GM04504 (cell line): ENCODE measurements around the gene BDH1.
A peak's percentile ranks its signal among the peaks of the same experiment; 100 is the strongest.
"Not testable (repeated sequence)": the region's sequence is repeated elsewhere in the genome, so short reads cannot be mapped to it uniquely, and the experiment has no call there.

Experiments
- DNase-seq: peaks from one replicate; pipeline ENCODE4 v3.0.0-alpha.2; 2012; ENCODE audit warnings: low read depth

Gene BDH1

DNA sequence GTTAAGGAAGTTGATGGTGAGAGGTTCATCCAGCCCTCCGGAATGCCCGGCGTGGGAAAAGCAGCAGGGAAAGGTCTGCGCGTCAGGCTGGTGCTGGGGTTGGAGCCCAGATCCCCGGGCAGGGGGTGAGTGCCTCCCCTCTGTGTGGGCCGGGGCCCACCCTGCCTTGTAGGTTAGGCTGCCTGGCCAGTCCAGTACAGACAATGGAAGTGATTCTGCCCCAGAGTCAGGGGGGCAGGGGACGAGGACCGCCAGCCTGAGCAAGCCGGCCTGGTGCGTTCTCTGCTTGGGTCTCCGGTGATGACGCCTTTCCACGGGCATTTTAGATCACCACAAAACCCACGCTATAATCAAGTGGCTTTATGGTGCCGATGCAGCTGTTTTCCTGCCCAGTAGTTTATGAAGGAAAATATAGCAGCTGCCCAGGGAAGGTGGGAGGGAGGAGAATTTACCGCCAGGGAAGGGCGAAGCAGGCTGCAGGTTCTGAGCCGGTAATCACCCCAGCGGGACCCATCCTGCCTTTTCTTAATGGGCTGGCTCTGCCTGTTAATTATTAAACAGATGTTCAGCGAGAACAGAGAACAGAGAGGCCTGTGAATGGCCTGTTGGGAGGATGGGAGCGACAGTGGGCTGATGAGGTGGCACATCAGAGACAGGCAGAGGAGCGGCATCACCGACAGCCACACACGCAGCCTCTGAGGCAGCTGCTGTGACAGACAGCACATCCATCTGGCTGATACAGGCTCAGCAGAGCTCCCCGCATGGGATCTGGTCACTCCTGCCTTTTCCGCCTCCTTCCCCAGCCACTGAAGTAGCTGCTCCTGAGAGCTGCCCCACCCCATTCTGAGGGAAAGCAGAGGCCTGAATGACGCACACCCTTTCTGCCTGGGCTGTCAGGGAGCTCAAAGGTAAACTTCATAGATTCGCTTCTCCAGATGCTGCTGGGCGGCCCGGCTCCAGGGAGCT is 35.2 kb downstream of the BDH1 start:
- no peak for DNase-seq

DNA sequence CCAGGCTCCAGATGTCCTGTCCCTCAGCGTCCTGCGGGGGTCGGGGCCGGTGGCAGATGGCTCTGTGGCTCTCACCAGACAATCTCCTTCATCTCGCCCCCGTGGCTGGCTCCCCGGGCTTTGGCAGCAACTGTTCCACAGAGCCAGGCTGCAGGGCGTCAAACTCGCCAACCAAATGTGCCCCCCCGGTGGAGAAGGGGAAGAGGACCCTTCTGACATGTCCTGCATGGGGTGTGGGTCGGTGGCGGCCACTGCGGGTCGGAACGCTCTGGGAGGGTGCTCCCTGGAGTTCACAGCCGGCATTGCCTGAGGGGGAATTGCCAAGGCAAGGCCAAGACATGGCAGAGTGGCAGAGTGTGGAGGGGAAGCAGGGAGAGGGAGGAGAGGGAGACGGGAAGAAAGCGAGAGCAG is 36.0 kb downstream of the BDH1 start:
- DNase-seq: no peak

DNA sequence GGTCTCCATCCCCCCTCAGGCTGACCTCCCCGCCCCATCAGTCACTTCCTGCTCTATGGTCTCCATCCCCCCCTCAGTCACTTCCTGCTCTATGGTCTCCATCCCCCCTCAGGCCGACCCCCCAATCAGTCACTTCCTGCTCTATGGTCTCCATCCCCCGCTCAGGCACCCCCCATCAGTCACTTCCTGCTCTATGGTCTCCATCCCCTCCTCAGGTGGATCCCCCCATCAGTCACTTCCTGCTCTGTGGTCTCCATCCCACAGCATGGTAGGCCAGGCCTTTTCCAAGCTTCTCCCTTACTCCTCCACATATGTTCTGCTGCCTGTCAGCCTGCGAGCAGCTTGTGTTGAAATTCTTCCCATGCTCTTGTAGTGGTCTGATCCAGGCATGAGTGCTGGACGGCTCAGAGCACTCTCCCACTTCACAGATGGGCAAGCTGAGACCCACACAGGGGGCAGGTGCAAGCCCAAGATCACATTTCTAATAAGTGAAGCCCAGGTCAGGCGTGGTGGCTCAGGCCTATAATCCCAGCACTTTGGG is 36.8 kb downstream of the BDH1 start:
- no peak for DNase-seq

DNA sequence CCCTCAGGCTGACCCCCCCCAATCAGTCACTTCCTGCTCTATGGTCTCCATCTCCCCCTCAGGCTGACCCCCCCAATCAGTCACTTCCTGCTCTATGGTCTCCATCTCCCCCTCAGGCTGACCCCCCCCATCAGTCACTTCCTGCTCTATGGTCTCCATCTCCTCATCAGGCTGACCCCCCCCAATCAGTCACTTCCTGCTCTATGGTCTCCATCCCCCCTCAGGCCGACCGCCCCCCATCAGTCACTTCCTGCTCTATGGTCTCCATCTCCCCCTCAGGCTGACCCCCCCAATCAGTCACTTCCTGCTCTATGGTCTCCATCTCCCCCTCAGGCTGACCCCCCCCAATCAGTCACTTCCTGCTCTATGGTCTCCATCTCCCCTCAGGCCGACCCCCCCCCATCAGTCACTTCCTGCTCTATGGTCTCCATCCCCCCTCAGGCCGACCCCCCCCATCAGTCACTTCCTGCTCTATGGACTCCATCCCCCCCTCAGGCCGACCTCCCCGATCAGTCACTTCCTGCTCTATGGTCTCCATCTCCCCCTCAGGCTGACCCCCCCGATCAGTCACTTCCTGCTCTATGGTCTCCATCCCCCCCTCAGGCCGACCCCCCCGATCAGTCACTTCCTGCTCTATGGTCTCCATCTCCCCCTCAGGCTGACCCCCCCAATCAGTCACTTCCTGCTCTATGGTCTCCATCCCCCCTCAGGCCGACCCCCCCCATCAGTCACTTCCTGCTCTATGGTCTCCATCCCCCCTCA is 37.7 kb downstream of the BDH1 start:
- not testable (repeated sequence) for DNase-seq

DNA sequence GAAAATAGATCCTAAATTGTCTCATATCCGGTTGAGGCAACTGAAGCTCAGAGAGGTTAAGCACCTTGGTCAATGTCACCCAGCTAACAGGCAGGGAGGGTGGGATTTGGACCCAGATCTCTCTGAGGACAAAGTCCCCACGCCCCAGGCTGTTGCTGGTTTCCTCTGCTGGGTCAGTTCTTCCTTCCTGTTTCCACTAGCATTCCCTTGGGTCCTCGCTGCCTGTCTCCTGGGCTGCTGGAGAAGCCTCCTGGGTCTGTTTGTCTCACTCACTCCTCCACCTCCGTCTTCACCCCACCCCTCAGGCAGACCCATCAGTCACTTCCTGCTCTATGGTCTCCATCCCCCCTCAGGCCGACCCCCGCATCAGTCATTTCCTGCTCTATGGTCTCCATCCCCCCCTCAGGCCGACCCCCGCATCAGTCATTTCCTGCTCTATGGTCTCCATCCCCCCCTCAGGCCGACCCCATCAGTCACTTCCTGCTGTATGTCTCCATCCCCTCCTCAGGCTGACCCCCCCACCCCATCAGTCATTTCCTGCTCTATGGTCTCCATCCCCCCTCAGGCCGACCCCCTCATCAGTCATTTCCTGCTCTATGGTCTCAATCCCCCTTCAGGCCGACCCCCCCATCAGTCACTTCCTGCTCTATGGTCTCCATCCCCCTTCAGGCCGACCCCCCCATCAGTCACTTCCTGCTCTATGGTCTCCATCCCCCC is 38.7 kb downstream of the BDH1 start:
- not testable (repeated sequence) for DNase-seq

DNA sequence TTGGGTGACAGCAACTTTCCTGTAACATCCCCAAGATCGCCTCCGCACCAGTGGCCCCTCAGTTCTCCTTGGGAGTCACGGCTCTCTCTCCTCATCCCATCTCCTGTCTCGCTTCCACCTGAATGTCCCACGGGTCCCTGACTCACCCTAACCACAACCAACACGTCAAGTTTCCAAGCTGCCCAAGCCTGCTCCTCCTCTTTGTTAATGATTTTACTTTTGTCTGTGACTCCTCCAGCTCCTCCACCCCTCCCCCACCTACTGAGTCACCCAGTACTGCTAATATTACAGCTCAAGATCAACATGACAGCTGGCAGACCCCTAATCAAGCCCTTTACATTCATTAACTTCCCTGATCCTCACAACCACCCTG is 39.3 kb downstream of the BDH1 start:
- peak; percentile 75 for DNase-seq

DNA sequence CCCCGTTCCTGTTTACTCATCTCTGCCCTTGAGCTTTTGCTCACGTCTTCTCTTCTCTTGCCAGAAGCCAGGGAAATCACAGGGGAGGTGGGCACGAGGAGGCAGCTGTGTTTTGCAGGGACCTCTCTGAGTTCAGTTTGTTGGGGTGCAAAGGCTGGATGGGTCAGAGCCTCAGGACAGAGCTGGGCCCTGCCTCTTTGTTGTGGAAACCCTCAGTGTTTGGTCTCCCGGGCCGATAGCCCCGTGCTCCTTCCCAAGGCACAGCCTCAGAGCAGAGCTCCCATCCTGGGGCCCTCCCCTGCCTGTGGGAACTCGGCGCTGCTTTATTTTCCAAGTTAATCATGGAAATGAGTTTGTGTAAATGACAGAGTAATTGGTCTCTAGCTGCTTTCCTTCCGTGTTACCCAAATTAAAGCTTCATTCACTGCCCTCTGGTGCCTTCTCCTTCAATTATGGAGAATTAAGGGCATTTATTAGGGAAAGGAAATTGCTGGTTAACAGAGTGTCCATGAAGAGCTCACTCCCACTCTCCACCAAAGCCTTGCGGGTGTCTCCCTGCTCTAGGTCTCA is 40.9 kb downstream of the BDH1 start:
- DNase-seq: no peak

DNA sequence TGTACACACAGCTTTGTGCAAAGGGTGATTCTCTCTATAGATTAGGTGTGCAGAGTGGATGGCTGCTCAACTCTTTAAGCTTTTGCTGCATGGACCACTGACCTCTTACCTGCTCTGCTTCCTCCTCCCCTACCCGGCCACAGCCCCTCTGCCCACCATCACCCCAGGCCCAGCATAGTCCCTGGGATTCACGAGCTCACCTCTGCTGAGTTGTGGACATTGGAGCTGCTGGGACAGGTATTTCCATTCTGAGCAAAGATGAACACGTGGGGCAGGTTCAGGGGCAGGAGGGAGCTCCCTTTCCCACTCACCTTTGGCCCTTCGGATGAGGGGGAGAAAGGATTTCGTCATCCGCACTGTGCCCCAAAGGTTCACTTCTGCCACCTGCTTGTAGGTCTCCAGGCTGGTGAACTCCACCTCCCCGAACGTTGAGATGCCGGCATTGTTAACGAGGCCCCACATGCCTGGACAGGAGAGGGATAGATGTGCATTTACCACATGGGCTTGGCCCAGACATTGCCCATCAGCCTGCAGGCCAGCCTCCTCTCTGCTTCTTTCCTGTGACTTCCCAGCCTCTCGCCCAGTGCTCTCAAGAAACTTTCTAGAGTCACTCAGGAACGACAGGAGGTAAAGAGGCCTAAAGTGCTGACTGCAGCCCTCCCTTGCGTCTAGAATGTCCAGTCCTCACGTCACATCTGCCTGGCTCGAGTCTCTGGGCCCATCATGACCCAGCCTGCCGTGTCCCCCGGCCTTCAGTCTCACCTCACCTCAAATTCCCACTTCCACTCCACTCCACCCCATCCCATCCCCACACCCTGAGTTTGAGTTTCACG is 41.6 kb downstream of the BDH1 start:
- no peak for DNase-seq

DNA sequence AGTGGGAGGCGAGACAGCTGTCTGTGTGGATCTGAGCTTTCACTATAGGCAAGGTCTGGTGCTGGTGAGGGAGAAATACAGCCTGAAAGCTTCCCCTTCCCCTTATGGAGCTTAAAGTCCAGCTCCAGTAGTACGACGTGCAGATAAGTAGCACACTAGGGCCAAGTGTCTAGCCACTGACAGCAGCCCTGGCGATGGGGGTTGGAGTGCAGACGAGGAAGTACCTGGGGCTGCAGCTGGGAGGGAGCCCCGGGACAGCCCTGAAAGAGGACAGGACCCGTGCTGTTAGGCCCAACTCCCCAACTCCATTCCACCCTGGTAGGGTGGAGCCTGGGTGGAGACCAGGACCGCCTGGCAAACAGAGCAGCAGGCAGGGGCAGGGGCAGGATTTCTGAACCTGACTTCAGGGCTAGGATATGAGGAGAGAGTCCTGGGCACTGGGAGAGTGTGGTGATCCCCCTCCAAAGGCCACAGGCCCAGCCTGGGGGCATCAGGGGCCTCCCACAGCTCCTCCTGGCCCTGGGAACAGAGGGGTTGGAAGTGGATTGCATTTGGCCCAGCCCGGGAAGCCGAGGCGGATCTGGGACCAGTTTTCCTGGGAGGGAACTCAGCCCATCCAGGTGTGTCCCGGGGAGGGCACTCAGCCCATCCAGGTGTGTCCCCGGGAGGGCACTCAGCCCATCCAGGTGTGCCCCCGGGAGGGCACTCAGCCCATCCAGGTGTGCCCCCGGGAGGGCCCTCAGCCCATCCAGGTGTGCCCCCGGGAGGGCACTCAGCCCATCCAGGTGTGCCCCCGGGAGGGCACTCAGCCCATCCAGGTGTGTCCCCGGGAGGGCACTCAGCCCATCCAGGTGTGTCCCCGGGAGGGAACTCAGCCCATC is 42.8 kb downstream of the BDH1 start:
- DNase-seq: no peak

DNA sequence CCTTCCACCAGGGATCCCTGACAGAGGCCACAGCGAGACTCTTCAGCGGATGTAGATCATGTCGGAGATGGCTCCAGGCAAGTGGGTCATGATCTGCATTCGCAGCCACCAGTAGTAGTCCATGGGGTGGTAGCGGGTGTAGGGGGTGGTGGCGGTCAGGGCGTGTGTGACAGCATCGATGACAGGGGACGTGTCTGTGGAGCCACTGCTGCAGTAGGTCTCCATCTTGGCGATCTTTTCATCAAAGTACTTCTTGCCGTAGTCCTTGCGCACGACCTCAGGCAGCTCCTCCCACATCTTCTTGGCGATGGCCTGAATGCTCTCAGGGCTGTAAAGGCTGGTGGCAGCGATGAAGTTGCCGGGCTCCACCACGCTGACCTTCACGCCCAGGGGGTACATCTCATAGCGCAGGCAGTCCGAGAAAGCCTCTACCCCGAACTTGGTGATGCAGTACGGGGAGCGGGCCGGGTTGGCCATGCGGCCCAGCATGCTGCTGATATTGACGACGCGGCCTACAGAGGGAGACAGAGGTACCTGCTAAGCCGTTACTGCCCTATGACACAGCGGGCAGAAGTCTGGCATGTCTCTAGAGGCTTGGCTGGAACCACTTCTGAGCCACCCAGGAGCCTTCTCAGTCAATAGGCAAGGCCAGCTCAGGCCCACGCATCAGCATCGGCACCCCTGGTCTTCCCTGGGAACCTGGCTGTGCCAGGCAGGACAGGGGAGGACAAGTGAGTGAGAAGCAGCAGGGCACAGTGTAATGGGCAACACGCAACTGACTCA is 43.7 kb downstream of the BDH1 start:
- DNase-seq: no peak

DNA sequence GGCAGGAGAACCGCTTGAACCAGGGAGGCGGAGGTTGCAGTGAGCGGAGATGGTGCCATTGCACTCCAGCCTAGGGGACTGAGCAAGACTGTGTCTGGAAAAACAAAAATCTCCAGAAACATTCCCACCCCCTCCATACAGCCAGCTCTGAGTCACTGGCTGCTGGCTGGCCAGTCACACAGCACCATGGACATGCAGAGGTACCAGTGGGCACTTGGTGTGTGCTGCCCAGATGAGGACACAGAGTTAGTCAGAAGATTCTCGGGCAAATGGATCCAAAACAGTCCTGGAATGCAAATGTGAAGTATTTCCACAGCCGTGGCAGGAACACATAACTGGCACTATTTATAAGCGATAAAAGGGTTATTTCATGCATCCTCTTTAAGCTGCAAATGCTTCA is 44.6 kb downstream of the BDH1 start:
- DNase-seq: no peak

DNA sequence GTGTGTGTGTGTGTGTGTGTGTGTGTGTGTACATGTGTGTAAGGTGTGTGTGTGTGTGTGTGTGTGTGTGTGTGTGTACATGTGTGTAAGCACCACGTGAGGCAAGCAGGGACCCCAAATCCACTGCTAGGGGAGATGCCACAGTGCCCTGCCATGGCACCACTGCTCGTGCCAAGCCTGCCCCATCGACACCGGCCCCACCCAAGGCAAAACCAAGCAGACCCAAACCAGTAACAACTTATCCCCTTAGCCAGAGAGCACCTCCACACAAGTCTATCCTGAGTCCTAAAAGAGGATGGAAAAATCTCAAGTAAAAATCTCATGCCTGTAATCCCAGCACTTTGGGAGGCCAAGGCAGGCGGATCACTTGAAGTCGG is 45.1 kb downstream of the BDH1 start:
- DNase-seq: no peak

DNA sequence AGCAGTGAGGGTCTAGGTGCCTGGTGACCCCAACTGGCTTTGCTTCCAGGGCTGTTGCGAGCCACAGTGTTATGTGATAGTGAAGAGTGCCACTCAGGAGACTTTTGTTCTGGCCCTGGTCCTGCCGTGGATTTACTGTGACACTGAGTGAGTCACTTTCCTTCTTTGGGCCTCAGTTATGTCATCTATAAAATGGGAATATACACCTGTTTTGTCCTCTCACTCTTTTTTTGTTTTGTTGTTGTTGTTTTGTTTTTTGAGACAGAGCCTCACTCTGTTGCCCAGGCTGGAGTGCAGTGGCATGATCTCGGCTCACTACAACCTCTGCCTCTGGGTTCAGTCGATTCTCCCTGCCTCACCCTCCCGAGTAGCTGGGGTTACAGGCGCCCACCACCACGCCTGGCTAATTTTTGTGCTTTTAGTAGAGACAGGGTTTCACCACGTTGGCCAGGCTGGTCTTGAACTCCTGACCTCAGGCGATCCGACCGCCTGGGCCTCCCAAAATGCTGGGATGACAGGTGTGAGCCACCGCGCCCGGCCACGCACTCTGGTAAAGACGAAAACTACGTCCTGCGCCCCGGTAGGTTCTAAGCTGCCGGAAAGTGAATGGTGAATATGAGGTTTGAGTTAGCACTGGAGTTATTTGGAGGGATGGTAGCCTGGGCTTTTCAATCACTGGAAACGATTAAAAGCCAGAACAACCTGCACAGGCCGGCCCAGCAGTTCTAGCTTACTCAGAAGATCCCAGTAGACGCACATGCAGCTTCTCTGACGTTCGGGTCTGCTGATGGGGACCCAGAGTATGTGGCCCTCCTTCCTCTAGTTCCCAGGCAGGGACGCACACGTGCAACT is 46.6 kb downstream of the BDH1 start:
- DNase-seq: no peak

DNA sequence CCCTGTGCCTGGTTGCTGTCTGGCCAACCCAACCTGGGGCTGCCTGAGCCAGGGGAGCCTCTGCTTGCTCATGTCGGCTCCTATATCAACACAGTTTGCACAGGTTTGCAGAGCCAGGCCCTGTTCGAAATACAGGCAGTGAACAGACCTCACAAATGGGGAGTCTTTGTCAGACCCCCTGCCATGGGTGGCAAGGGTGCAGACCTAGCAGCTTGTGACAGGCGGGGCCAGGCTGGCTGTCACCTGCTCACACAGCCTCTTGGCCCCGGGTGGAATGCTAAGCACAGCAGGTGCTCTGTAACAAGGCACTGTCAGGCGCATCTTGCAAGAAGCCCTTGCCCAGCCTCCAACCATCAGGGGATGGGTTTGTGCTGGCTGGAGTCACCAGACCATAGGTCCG is 47.3 kb downstream of the BDH1 start:
- no peak for DNase-seq

DNA sequence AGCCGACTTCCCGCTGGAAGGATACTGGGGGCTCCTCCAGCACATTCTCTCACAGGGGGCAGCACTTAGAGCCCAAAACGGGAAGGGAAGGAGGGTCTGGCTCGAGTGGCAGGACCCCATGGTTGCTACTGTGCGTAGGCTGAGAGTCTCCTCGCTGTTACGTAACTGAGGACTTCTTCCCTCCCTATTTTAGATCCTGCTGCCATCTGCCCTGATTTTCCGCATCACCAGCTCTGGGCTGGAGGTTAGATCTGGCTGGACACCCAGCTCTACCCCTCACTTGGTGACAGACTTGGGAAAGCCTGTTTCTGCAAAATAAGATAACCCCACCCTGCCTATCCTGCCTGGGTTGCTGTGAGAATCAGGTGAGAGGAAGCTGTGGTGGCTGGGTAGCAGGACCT is 47.7 kb downstream of the BDH1 start:
- no peak for DNase-seq

DNA sequence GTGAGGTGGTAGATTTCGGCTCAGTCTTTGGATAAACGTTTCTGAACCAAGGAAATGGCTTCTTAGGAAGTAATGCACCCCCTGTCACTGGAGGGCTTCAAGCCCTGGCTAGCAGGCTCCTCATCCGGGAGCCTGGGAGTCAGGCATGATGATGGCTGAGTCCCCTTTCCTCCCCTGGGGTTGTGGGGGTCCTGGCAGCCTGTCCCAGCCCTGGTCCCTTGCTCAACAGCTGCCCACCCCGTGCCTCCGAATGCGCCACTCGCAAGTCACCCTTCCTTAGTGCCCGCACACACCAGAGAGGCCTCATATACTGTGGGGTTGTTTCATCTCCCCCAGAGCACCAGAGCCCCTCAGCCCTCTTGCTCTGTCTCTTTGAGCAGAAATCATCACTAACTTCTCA is 48.2 kb downstream of the BDH1 start:
- no peak for DNase-seq

DNA sequence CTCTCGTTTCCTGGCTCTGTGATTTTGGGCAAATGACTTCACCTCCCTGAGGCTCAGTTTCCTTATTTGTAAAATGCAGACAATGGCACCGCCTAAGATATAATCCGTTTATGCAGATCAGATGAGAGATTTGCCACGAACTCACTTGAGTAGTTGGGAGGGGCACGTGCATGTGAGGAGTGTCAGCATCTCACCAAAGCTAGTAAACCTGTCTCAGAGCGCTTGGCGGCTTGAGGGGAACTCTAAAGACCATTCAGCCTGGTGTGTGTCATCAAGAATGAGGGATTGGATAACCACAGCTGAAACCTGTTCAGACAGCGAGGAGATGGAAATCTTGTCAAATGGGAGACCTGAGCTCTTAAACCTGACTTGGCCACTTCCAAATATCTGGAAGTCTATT is 48.7 kb downstream of the BDH1 start:
- no peak for DNase-seq

DNA sequence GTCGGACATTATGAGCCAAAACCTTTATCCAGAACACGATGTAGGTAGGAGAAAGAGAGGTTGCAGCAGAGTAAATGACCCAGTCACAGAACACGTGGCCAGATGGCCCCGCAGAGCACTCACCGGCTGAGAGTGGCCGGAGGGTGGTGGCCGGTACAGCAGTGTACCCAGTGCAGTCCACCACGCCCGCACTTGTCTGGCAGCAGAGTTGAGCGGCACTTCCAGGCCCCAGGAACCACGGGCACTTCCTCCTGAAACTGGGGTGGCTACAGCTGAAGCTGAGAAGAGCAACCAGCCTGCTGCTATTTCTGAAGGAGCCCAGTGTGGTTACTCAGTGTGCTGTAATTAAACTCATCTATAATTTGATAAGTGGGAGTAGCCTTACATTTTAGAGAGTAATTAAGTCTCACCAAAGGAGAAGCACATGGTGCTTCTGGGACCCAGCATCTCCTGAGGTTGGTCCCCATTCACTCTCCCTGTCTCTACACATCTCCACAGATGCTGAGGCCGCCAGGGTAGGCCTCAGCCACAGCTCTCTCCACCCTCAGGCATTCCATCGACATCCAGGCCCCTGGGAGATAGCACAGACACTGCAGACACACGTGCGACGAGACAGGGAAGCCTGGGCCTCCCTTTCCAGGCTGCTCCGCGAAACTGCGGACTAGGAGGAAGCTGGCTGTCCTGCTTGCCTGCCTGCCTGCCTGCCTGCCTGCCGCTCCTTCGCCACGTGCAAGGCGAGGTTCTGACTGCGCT is 49.8 kb downstream of the BDH1 start:
- no peak for DNase-seq
